Smooth muscle cell (in vitro differentiated cells): ENCODE measurements around the gene CENPW. TPM values are rescaled to one million over a fixed set of nuclear protein-coding genes. Genes with fewer than 3 reads are reported as not detected.

ENCODE experiments used
- DNase-seq: peaks from one replicate; lab custom pipeline; 2025; ENCODE audit not compliant: unreplicated experiment; lab: John Stamatoyannopoulos, UW
- H2AFZ ChIP-seq: fragments of 200-600 bp; sonication (generic); 2 replicates; pipeline ENCODE4 v1.6.0; 2016; ENCODE audit warnings: antibody characterized with exemption, low read depth, mild to moderate bottlenecking
- H3F3A ChIP-seq: fragments of 200-600 bp; sonication (generic); 2 replicates; pipeline ENCODE4 v1.6.0; 2017; ENCODE audit warnings: antibody characterized with exemption, low read depth
- H3K27ac ChIP-seq: fragments of 200-600 bp; sonication (generic); 2 replicates; pipeline ENCODE4 v1.5.1; 2016; ENCODE audit warnings: low read depth, mild to moderate bottlenecking
- H3K27me3 ChIP-seq: fragments of 200-600 bp; sonication (generic); 2 replicates; pipeline ENCODE4 v1.6.1; 2016; ENCODE audit warnings: low read depth, mild to moderate bottlenecking
- H3K36me3 ChIP-seq: fragments of 200-600 bp; sonication (generic); 2 replicates; pipeline ENCODE4 v1.5.1; 2016; ENCODE audit warnings: low read depth
- H3K4me1 ChIP-seq: fragments of 200-600 bp; sonication (generic); 2 replicates; pipeline ENCODE4 v1.5.1; 2016; ENCODE audit warnings: low read depth
- H3K4me2 ChIP-seq: fragments of 200-600 bp; sonication (generic); 2 replicates; pipeline ENCODE4 v1.6.0; 2016; ENCODE audit warnings: mild to moderate bottlenecking
- H3K4me3 ChIP-seq: fragments of 200-600 bp; sonication (generic); 2 replicates; pipeline ENCODE4 v1.5.1; 2016; ENCODE audit warnings: mild to moderate bottlenecking
- H3K79me2 ChIP-seq: fragments of 200-600 bp; sonication (generic); 2 replicates; pipeline ENCODE4 v1.6.0; 2016; ENCODE audit warnings: low read depth, mild to moderate bottlenecking
- H3K9ac ChIP-seq: fragments of 200-600 bp; sonication (generic); 2 replicates; pipeline ENCODE4 v1.6.0; 2016; ENCODE audit warnings: low read depth
- H3K9me3 ChIP-seq: fragments of 200-600 bp; sonication (generic); replicated peaks from 2 replicates; pipeline ENCODE4 v1.5.1; 2016; ENCODE audit warnings: low read depth
- H4K20me1 ChIP-seq: fragments of 200-600 bp; sonication (generic); 2 replicates; pipeline ENCODE4 v1.6.0; 2016; ENCODE audit warnings: low read depth
- CTCF ChIP-seq: fragments of 200-600 bp; sonication (generic); IDR thresholded peaks from 2 replicates; pipeline ENCODE4 v1.5.1; 2017; ENCODE audit warnings: borderline replicate concordance, mild to moderate bottlenecking, antibody characterized with exemption; ENCODE audit not compliant: insufficient read depth, poor library complexity, severe bottlenecking
- WGBS: methylation state at CpG from one replicate; pipeline ENCODE4 v1.1.7; 2016; ENCODE audit warnings: low lambda C conversion rate; 5-methylcytosine and 5-hydroxymethylcytosine counted together
- polyA plus RNA-seq: library from polyadenylated mRNA; unstranded; fragments of >200 nt; fragmentation: Nextera tagmentation; extraction: Ambion mirVana; gene quantifications from 2 replicates; pipeline ENCODE4 v1.2.1, GENCODE V29; 2016
- total RNA-seq: library from RNA; depleted of rRNA; stranded (reverse); fragments of >200 nt; gene quantifications from 2 replicates; pipeline ENCODE4 v1.2.3, GENCODE V29; 2014

CENPW gene
- total and polyA plus RNA-seq, 2 experiments from 2014 or later: 10.9 to 42.7 TPM

- Histone ChIP-seq H4K20me1 (no peaks in the 10 kb centered on the region), H3K9ac (no peak overlapping the region), H3K36me3 (no peaks in the 10 kb centered on the region), H3K4me2 (no peak overlapping the region), H3F3A (no peaks in the 10 kb centered on the region), H3K4me1 (no peaks in the 10 kb centered on the region), H3K79me2 (no peaks in the 10 kb centered on the region), H3K4me3 (no peak overlapping the region), H2AFZ (no peak overlapping the region), H3K27ac (no peak overlapping the region), H3K27me3 (no peaks in the 10 kb centered on the region), H3K9me3 (no peaks in the 10 kb centered on the region)
- WGBS: 94% methylated on average over 1 of the region's 1 CpG
- no peak for DNase-seq
- TF ChIP-seq CTCF: no peak
These were observed 12.0 kb downstream of the CENPW start for GRCh38 chr6:126351960-126352359.

- no peak for TF ChIP-seq CTCF
- no peaks in the 10 kb centered on the region for H3K79me2 ChIP-seq
- H3F3A ChIP-seq: no peaks in the 10 kb centered on the region
- no peaks in the 10 kb centered on the region for H3K27me3 ChIP-seq
- H3K36me3 ChIP-seq: no peaks in the 10 kb centered on the region
- no peak overlapping the region for H3K4me3 ChIP-seq
- H3K9me3 ChIP-seq: no peaks in the 10 kb centered on the region
- no peak overlapping the region for H3K4me2 ChIP-seq
- no peak for DNase-seq
- H3K27ac ChIP-seq: no peak overlapping the region
- no peaks in the 10 kb centered on the region for H4K20me1 ChIP-seq
- H2AFZ ChIP-seq: no peak overlapping the region
- H3K9ac ChIP-seq: no peak overlapping the region
- no peaks in the 10 kb centered on the region for H3K4me1 ChIP-seq
These were observed 12.6 kb downstream of the CENPW start for GRCh38 chr6:126352514-126352913.

- H3K9ac ChIP-seq: no peak overlapping the region
- H3K9me3 ChIP-seq: peaks cover 21% of the 10 kb centered on the region
- peaks cover 6% of the 10 kb centered on the region for H3K36me3 ChIP-seq
- H3F3A ChIP-seq: no peaks in the 10 kb centered on the region
- no peak overlapping the region for H3K4me3 ChIP-seq
- no peaks in the 10 kb centered on the region for H4K20me1 ChIP-seq
- no peak overlapping the region for H2AFZ ChIP-seq
- no peak overlapping the region for H3K27ac ChIP-seq
- TF ChIP-seq CTCF: no peak
- DNase-seq: no peak
- H3K79me2 ChIP-seq: no peaks in the 10 kb centered on the region
- peaks cover 3% of the 10 kb centered on the region for H3K4me1 ChIP-seq
- no peaks in the 10 kb centered on the region for H3K27me3 ChIP-seq
- H3K4me2 ChIP-seq: no peak overlapping the region
These were observed 16.6 kb downstream of the CENPW start for GRCh38 chr6:126356526-126356925.

GRCh38 chr6:126359936-126360537 is 20.1 kb downstream of the CENPW start:
- WGBS: 97% methylated on average over 1 of the region's 1 CpG
- H3K36me3 ChIP-seq: peaks cover 6% of the 10 kb centered on the region
- H3K27ac ChIP-seq: no peak overlapping the region
- H3K4me3 ChIP-seq: no peak overlapping the region
- H3K4me2 ChIP-seq: no peak overlapping the region
- H3K4me1 ChIP-seq: peaks cover 3% of the 10 kb centered on the region
- no peaks in the 10 kb centered on the region for H3K79me2 ChIP-seq
- no peaks in the 10 kb centered on the region for H4K20me1 ChIP-seq
- peaks cover 21% of the 10 kb centered on the region for H3K9me3 ChIP-seq
- H3F3A ChIP-seq: no peaks in the 10 kb centered on the region
- no peak overlapping the region for H2AFZ ChIP-seq
- H3K27me3 ChIP-seq: no peaks in the 10 kb centered on the region
- no peak for DNase-seq
- H3K9ac ChIP-seq: no peak overlapping the region
- TF ChIP-seq CTCF: no peak
